AG09319 (cell line): ENCODE data around the gene RSU1.

ENCODE experiments used
- DNase-seq: peaks from one replicate; pipeline ENCODE4 v3.0.0-alpha.2; 2010; ENCODE audit warnings: low read depth; ENCODE audit errors: extremely low read depth
- CTCF ChIP-seq: IDR thresholded peaks from 2 replicates; pipeline ENCODE4 v1.5.1; 2011; ENCODE audit warnings: low read depth, mild to moderate bottlenecking, inconsistent platforms, low read length, moderate library complexity

RSU1 gene

GRCh38 chr10:16788778-16789177 lies 28.4 kb downstream of the RSU1 start:
- TF ChIP-seq CTCF, result no peak
- no peak for DNase-seq

GRCh38 chr10:16788125-16788524 lies 29.1 kb downstream of the RSU1 start:
- TF ChIP-seq CTCF, result no peak
- DNase-seq, result no peak

- no peak for DNase-seq
- no peak for TF ChIP-seq CTCF
Observed at GRCh38 chr10:16787361-16787791, 29.8 kb downstream of the RSU1 start.

GRCh38 chr10:16780338-16780880 lies 36.8 kb downstream of the RSU1 start:
- TF ChIP-seq CTCF, result no peak
- DNase-seq, result no peak

GRCh38 chr10:16779384-16779915 lies 37.8 kb downstream of the RSU1 start:
- peak; percentile 10 for DNase-seq
- TF ChIP-seq CTCF, result no peak

GRCh38 chr10:16777473-16778370 lies 39.5 kb downstream of the RSU1 start:
- peak; percentile 18 for DNase-seq
- peak; percentile 53 for TF ChIP-seq CTCF

GRCh38 chr10:16776896-16777295 lies 40.3 kb downstream of the RSU1 start:
- no peak for TF ChIP-seq CTCF
- DNase-seq, result no peak
